Measurements from ENCODE around the gene CCDC86.

- TF ChIP-seq REST (IDR thresholded peaks at IDR 0.05): no peak
- TF ChIP-seq CBX2 (IDR thresholded peaks at IDR 0.05; ENCODE audit: borderline replicate concordance, low read depth): no peak
- TF ChIP-seq CTCF (IDR thresholded peaks at IDR 0.05): no peak
- no peak for TF ChIP-seq POLR2A (IDR thresholded peaks at IDR 0.05; ENCODE audit: low read length)
- no peak for TF ChIP-seq CEBPB (IDR thresholded peaks at IDR 0.05)
- TF ChIP-seq ELK1 (IDR thresholded peaks at IDR 0.05; ENCODE audit: low read depth, low read length): no peak
- TF ChIP-seq NR3C1 (IDR thresholded peaks at IDR 0.05): no peak
- no peak for TF ChIP-seq SMC3 (IDR thresholded peaks at IDR 0.05)
- no peak for TF ChIP-seq BHLHE40 (IDR thresholded peaks at IDR 0.05; ENCODE audit: low read depth, low read length)
- no peak for TF ChIP-seq HDAC2 (IDR thresholded peaks at IDR 0.05)
- no peak for TF ChIP-seq RFX5 (IDR thresholded peaks at IDR 0.05)
- no peak for TF ChIP-seq ZNF302 (CRISPR knock-in tag; IDR thresholded peaks at IDR 0.05)
These were observed 48.0 kb downstream of the CCDC86 start for GRCh38 chr11:60889869-60890311.
